ENCODE data around the gene WDR6.

Gene WDR6

GRCh38 chr3:49032646-49033304 lies 25.6 kb downstream of the WDR6 start:
- Histone ChIP-seq H3K4me1 (peaks cover 11% of the 10 kb centered on the region), H3K9ac (no peak overlapping the region), H2AFZ (no peak overlapping the region), H3K27ac (no peak overlapping the region), H3K79me2 (peaks cover under 1% of the 10 kb centered on the region), H3K4me3 (ENCODE audit: low read depth, low read length) (no peak overlapping the region), H3K9me3 (ENCODE audit: control insufficient read depth, low read length) (no peaks in the 10 kb centered on the region), H3K27me3 (ENCODE audit: control insufficient read depth, insufficient read depth, low read length) (no peaks in the 10 kb centered on the region), H3K4me2 (ENCODE audit: low read length) (no peak overlapping the region), H3K36me3 (ENCODE audit: control insufficient read depth, insufficient read depth, low read length) (no peaks in the 10 kb centered on the region)
- TF ChIP-seq, protein P1, sequence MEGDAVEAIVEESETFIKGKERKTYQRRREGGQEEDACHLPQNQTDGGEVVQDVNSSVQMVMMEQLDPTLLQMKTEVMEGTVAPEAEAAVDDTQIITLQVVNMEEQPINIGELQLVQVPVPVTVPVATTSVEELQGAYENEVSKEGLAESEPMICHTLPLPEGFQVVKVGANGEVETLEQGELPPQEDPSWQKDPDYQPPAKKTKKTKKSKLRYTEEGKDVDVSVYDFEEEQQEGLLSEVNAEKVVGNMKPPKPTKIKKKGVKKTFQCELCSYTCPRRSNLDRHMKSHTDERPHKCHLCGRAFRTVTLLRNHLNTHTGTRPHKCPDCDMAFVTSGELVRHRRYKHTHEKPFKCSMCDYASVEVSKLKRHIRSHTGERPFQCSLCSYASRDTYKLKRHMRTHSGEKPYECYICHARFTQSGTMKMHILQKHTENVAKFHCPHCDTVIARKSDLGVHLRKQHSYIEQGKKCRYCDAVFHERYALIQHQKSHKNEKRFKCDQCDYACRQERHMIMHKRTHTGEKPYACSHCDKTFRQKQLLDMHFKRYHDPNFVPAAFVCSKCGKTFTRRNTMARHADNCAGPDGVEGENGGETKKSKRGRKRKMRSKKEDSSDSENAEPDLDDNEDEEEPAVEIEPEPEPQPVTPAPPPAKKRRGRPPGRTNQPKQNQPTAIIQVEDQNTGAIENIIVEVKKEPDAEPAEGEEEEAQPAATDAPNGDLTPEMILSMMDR (IDR thresholded peaks at IDR 0.05) = no peak

DNA sequence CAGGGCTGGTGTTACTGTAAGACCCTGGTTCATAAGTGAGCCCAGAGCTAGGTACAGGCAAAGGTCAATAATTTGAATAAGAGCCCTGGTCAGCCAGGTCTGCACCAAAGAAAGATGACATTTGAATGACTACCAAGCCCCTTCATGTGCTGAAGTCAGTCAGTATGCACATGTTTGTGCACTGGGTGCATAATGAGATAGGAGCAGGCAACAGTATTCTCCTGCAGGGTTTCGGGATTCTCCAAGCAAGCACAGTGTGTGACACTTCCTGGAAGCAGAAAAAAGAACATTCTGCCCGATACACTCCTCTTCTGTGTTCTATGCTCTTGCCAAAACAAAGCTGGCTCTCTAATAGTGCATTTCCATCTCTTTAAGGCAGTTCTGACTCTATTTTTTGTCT lies 27.5 kb downstream of the WDR6 start:
- Histone ChIP-seq H3K4me3 (ENCODE audit: low read depth, low read length) (no peak overlapping the region), H3K9ac (no peak overlapping the region), H3K36me3 (ENCODE audit: control insufficient read depth, insufficient read depth, low read length) (no peaks in the 10 kb centered on the region)

DNA sequence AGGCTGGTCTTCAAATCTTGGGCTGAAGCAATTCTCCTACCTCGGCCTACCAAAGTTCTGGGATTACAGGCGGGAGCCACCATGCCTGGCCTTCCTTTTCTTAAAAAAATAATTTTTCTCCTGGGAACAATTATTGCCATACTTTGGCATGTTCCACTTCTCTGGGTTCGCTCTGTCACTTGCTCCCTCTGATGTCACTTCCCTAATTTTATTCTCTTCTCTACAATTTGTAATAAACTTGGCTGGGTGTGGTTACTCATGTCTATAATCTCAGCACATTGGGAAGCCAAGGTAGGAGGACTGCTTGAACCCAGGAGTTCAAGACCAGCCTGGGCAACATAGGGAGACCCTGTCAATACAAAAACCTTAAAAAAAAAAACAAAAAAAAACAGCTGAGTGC lies 28.1 kb downstream of the WDR6 start:
- Histone ChIP-seq H2AFZ (no peak overlapping the region), H3K9ac (no peak overlapping the region), H3K79me2 (no peaks in the 10 kb centered on the region), H3K27ac (no peak overlapping the region), H3K4me3 (ENCODE audit: low read depth, low read length) (no peak overlapping the region), H3K36me3 (ENCODE audit: control insufficient read depth, insufficient read depth, low read length) (no peaks in the 10 kb centered on the region), H3K27me3 (ENCODE audit: control insufficient read depth, insufficient read depth, low read length) (no peaks in the 10 kb centered on the region), H3K4me2 (ENCODE audit: low read length) (no peak overlapping the region), H3K4me1 (no peaks in the 10 kb centered on the region), H3K9me3 (ENCODE audit: control insufficient read depth, low read length) (no peaks in the 10 kb centered on the region)
- TF ChIP-seq, protein P1 (IDR thresholded peaks at IDR 0.05) = no peak

More for the DNA sequence above, 27.5 kb downstream of the WDR6 start:
- Histone ChIP-seq H2AFZ (no peak overlapping the region), H3K4me2 (ENCODE audit: low read length) (no peak overlapping the region), H3K4me1 (peaks cover 2% of the 10 kb centered on the region), H3K27ac (no peak overlapping the region), H3K27me3 (ENCODE audit: control insufficient read depth, insufficient read depth, low read length) (no peaks in the 10 kb centered on the region), H3K9me3 (ENCODE audit: control insufficient read depth, low read length) (no peaks in the 10 kb centered on the region), H3K79me2 (no peaks in the 10 kb centered on the region)
- TF ChIP-seq, protein P1 (IDR thresholded peaks at IDR 0.05) = no peak

- Histone ChIP-seq H3K9me3 (ENCODE audit: control insufficient read depth, low read length) (no peaks in the 10 kb centered on the region), H3K27ac (no peak overlapping the region), H3K4me2 (ENCODE audit: low read length) (no peak overlapping the region), H3K79me2 (peaks cover 15% of the 10 kb centered on the region), H2AFZ (no peak overlapping the region), H3K9ac (no peak overlapping the region), H3K36me3 (ENCODE audit: control insufficient read depth, insufficient read depth, low read length) (no peaks in the 10 kb centered on the region), H3K4me1 (no peaks in the 10 kb centered on the region), H3K4me3 (ENCODE audit: low read depth, low read length) (no peak overlapping the region), H3K27me3 (ENCODE audit: control insufficient read depth, insufficient read depth, low read length) (no peaks in the 10 kb centered on the region)
- TF ChIP-seq, protein P1 (IDR thresholded peaks at IDR 0.05) = no peak
These were observed 46.4 kb downstream of the WDR6 start for GRCh38 chr3:49053543-49053942.

GRCh38 chr3:49054344-49054862 lies 47.2 kb downstream of the WDR6 start:
- TF ChIP-seq, protein P1 (IDR thresholded peaks at IDR 0.05) = no peak
- no peaks in the 10 kb centered on the region for H3K36me3 ChIP-seq (ENCODE audit: control insufficient read depth, insufficient read depth, low read length)

More at GRCh38 chr3:49054344-49054862, 47.2 kb downstream of the WDR6 start:
- Histone ChIP-seq H3K4me1 (no peaks in the 10 kb centered on the region), H2AFZ (no peak overlapping the region), H3K4me2 (ENCODE audit: low read length) (no peak overlapping the region), H3K9me3 (ENCODE audit: control insufficient read depth, low read length) (no peaks in the 10 kb centered on the region), H3K4me3 (ENCODE audit: low read depth, low read length) (no peak overlapping the region), H3K79me2 (peaks cover 17% of the 10 kb centered on the region), H3K27ac (no peak overlapping the region), H3K27me3 (ENCODE audit: control insufficient read depth, insufficient read depth, low read length) (no peaks in the 10 kb centered on the region), H3K9ac (no peak overlapping the region)
